LHCN-M2 (cell line): ENCODE data around the gene TLL1. TPM values are rescaled to one million over a fixed set of nuclear protein-coding genes. Genes with fewer than 3 reads are reported as not detected.

Source experiments
- DNase-seq: peaks from one replicate; pipeline ENCODE4 v3.0.0-alpha.2; 2012; ENCODE audit warnings: low read depth
- total RNA-seq: library from RNA; depleted of rRNA; stranded (reverse); fragments of >200 nt; gene quantifications from 2 replicates; pipeline ENCODE4 v1.2.3, GENCODE V29; 2014

TLL1 gene
- total RNA-seq, 1 experiment from 2014 or later = not detected

GRCh38 chr4:166146806-166147540, 273.9 kb downstream of the TLL1 start:
- DNase-seq = no peak
